DND-41 (cell line): ENCODE results near the gene TRIM33.
A peak's percentile ranks its signal among the peaks of the same experiment; 100 is the strongest.

Source experiments
- ATAC-seq: fragments of 200-7000 bp; cut with Tn5 transposase; 3 replicates; pipeline ENCODE4 v1.9.1; 2021; ENCODE audit warnings: low read depth; ENCODE audit not compliant: insufficient read depth
- DNase-seq: peaks from one replicate; pipeline ENCODE4 v3.0.0-alpha.2; 2020
- H2AFZ ChIP-seq: 2 replicates; pipeline ENCODE4 v1.6.0; 2012; ENCODE audit warnings: low read depth, low read length
- H3K27ac ChIP-seq: 2 replicates; pipeline ENCODE4 v1.5.1; 2012; ENCODE audit warnings: low read length, inconsistent platforms
- H3K27me3 ChIP-seq: fragments of 200-600 bp; sonication (generic); 2 replicates; pipeline ENCODE4 v1.6.0; 2012; ENCODE audit warnings: low read length, mild to moderate bottlenecking, inconsistent platforms; ENCODE audit not compliant: insufficient read depth, poor library complexity
- H3K36me3 ChIP-seq: 2 replicates; pipeline ENCODE4 v1.5.1; 2012; ENCODE audit warnings: low read length, inconsistent platforms; ENCODE audit not compliant: insufficient read depth
- H3K4me1 ChIP-seq: 2 replicates; pipeline ENCODE4 v1.5.1; 2012; ENCODE audit warnings: mild to moderate bottlenecking, low read length; ENCODE audit not compliant: insufficient read depth
- H3K4me2 ChIP-seq: 2 replicates; pipeline ENCODE4 v1.6.0; 2012; ENCODE audit warnings: mild to moderate bottlenecking, moderate library complexity, low read length, inconsistent platforms; ENCODE audit not compliant: insufficient read depth
- H3K4me3 ChIP-seq, 2 experiments: fragments of 200-600 bp in 1 of 2; shearing (Covaris generic) in 1 of 2; 2 replicates each; pipeline ENCODE4 v1.5.1; 2012 to 2016; ENCODE audit warnings: inconsistent platforms in 2 of 2, low read length in 2 of 2, mild to moderate bottlenecking in 2 of 2, low read depth in 1 of 2, moderate library complexity in 1 of 2
- H3K79me2 ChIP-seq: 2 replicates; pipeline ENCODE4 v1.6.0; 2012; ENCODE audit warnings: low read length, inconsistent platforms; ENCODE audit not compliant: insufficient read depth
- H3K9ac ChIP-seq: 2 replicates; pipeline ENCODE4 v1.6.0; 2012; ENCODE audit warnings: low read depth, mild to moderate bottlenecking, inconsistent platforms, low read length, moderate library complexity
- H3K9me3 ChIP-seq: 2 replicates; pipeline ENCODE4 v1.5.1; 2012; ENCODE audit warnings: low read length, moderate library complexity, mild to moderate bottlenecking, inconsistent platforms; ENCODE audit not compliant: insufficient read depth, severe bottlenecking
- H4K20me1 ChIP-seq: 2 replicates; pipeline ENCODE4 v1.6.0; 2012; ENCODE audit warnings: low read length; ENCODE audit not compliant: insufficient read depth
- EZH2 ChIP-seq: IDR thresholded peaks from 3 replicates; pipeline ENCODE4 v1.6.1; 2012; ENCODE audit warnings: borderline replicate concordance, low read depth, mild to moderate bottlenecking, moderate library complexity, low read length, inconsistent platforms; ENCODE audit not compliant: severe bottlenecking
- TF ChIP-seq, protein P1 (sequence below): IDR thresholded peaks from 2 replicates; pipeline ENCODE4 v1.5.1; 2012; ENCODE audit warnings: borderline replicate concordance, low read length, moderate library complexity, mild to moderate bottlenecking; ENCODE audit not compliant: poor library complexity, severe bottlenecking; ENCODE audit errors: extremely low read depth

The TRIM33 gene

DNA sequence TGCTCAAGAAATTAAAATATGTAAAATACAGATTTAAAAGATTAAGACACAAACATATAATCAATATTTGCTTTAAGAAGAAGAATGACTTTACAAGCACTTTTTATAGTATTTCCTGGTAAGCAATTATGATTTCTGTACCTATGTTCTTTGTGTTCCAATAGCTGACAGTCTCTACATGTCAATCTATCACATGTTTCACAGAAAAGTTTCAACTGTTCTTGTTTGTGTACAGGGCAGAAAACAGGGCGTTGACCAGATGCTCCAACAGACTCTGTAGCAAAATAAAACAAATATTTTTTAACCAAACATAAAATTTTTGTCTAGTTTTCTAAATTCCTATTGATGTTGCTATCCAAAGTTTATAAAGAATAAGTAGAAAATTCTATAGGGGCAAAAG, 48.0 kb downstream of the TRIM33 start:
- Histone ChIP-seq H2AFZ (no peak overlapping the region), H3K9ac (no peak overlapping the region), H3K27ac (no peak overlapping the region), H3K27me3 (no peaks in the 10 kb centered on the region), H3K79me2 (peaks cover 93% of the 10 kb centered on the region), H3K4me1 (peaks cover 12% of the 10 kb centered on the region), H3K4me2 (no peak overlapping the region), H3K4me3 (no peak overlapping the region), H3K36me3 (peaks cover 54% of the 10 kb centered on the region), H4K20me1 (peaks cover 35% of the 10 kb centered on the region; the same call in 1 of the 2 replicates), H3K9me3 (no peaks in the 10 kb centered on the region)
- no peak for DNase-seq
- no peak for ATAC-seq
- no peak for TF ChIP-seq EZH2
- TF ChIP-seq, protein P1, sequence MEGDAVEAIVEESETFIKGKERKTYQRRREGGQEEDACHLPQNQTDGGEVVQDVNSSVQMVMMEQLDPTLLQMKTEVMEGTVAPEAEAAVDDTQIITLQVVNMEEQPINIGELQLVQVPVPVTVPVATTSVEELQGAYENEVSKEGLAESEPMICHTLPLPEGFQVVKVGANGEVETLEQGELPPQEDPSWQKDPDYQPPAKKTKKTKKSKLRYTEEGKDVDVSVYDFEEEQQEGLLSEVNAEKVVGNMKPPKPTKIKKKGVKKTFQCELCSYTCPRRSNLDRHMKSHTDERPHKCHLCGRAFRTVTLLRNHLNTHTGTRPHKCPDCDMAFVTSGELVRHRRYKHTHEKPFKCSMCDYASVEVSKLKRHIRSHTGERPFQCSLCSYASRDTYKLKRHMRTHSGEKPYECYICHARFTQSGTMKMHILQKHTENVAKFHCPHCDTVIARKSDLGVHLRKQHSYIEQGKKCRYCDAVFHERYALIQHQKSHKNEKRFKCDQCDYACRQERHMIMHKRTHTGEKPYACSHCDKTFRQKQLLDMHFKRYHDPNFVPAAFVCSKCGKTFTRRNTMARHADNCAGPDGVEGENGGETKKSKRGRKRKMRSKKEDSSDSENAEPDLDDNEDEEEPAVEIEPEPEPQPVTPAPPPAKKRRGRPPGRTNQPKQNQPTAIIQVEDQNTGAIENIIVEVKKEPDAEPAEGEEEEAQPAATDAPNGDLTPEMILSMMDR, result no peak

DNA sequence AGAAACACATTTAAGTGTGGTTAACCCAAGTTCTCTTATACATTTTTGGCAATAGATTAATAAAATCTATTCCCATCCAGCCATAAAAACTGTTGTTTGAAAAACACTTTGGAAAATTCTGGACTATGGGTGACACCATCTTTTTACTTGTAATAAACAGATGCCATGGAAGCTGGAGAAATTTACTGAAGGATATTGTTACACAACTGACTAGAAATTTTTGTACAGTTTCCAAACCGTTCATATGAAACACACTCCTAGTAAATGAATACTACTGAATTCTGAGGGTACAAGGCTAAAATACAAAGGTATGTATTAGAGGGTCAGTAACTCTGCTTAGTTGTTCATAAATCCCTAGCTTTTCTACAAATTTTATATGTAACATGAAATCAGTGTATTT, 48.7 kb downstream of the TRIM33 start:
- H3K9me3 ChIP-seq, result no peaks in the 10 kb centered on the region
- no peaks in the 10 kb centered on the region for H3K27me3 ChIP-seq
- TF ChIP-seq EZH2, result no peak
- H3K36me3 ChIP-seq, result peaks cover 60% of the 10 kb centered on the region
- H3K4me3 ChIP-seq, result no peak overlapping the region
- H2AFZ ChIP-seq, result no peak overlapping the region
- H4K20me1 ChIP-seq, result peaks cover 29% of the 10 kb centered on the region; the same call in 1 of the 2 replicates
- ATAC-seq (no peak), DNase-seq (no peak)
- no peak overlapping the region for H3K27ac ChIP-seq
- peaks cover 87% of the 10 kb centered on the region for H3K79me2 ChIP-seq
- no peak overlapping the region for H3K4me2 ChIP-seq
- H3K4me1 ChIP-seq, result peaks cover 6% of the 10 kb centered on the region
- H3K9ac ChIP-seq, result no peak overlapping the region

DNA sequence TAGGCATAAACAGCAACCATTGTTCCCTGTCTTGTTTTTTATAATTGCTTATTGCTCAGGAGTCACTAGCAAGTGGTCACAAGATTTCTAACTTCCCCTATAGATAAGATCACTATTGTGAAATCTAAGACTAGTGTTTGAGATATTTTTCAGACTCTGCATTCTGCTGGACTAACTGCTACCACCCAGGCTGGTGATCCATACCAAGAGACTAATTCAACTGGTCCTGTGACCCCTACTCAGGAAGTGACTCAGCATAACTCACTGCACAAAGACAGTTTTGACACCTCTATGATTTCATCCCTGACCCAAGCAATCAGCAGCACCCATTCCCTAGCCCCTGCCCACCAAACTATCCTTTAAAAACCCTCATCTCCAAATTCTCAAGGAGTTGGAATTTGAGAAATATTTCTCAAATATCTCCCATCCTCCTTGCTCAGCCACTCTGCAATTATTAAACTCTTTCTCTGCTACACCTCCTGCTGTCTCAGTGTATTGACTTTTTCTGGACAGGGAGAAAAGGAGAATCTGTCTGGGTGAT, 52.7 kb downstream of the TRIM33 start:
- H3K4me1 ChIP-seq, result no peaks in the 10 kb centered on the region
- DNase-seq (no peak), ATAC-seq (no peak)
- no peak overlapping the region for H3K4me3 ChIP-seq
- peaks cover 4% of the 10 kb centered on the region; the same call in 1 of the 2 replicates for H4K20me1 ChIP-seq
- H3K27me3 ChIP-seq, result no peaks in the 10 kb centered on the region
- no peak overlapping the region for H3K4me2 ChIP-seq
- TF ChIP-seq, protein P1, result no peak
- TF ChIP-seq EZH2, result no peak
- no peak overlapping the region for H3K9ac ChIP-seq
- no peak overlapping the region for H2AFZ ChIP-seq
- peaks cover 65% of the 10 kb centered on the region for H3K79me2 ChIP-seq
- peaks cover 93% of the 10 kb centered on the region for H3K36me3 ChIP-seq
- 0 out of 2 replicates have a peak overlapping the region, but pooled peaks have one; percentile 1 for H3K27ac ChIP-seq
- H3K9me3 ChIP-seq, result no peaks in the 10 kb centered on the region

DNA sequence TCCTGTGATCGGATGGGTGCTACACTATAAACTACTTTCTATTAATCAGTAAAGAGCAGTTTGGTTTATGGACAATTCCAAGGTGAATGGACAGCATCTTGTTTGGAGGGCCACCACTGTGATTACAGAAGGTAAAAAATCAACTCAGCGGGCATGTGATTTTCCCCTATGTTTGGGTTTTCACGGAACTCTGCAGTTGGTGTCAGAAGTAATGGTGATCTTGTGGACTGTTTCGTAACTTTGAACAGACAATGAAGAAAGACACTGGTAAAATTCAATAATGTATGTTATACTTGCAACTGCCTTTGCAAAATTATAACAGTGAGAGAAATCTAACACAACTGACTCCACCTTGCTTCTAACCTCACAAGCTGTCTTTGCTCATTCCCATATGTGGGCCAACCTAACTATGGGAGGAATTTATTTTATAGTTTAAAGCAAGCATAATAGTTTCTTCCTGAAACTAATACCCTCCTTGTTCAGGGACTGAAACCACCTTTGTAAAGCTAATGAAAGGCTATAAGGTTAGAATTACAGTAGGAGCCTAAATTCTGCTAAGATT, 53.2 kb downstream of the TRIM33 start:
- Histone ChIP-seq H3K79me2 (peaks cover 59% of the 10 kb centered on the region), H3K36me3 (peaks cover 94% of the 10 kb centered on the region)

More for the DNA sequence above, 53.2 kb downstream of the TRIM33 start:
- ATAC-seq (no peak), DNase-seq (no peak)
- Histone ChIP-seq H3K4me2 (no peak overlapping the region), H4K20me1 (peaks cover 4% of the 10 kb centered on the region; the same call in 1 of the 2 replicates), H3K4me3 (no peak overlapping the region), H2AFZ (no peak overlapping the region), H3K27me3 (no peaks in the 10 kb centered on the region), H3K9me3 (no peaks in the 10 kb centered on the region), H3K4me1 (no peaks in the 10 kb centered on the region), H3K27ac (no peak overlapping the region), H3K9ac (no peak overlapping the region)
- TF ChIP-seq, protein P1, result no peak
